NCI-H1694 (cell line): ENCODE results near the gene RTN4.

Experiments
- DNase-seq: peaks from one replicate; lab custom pipeline; 2025; lab: John Stamatoyannopoulos, UW

RTN4 gene

DNA sequence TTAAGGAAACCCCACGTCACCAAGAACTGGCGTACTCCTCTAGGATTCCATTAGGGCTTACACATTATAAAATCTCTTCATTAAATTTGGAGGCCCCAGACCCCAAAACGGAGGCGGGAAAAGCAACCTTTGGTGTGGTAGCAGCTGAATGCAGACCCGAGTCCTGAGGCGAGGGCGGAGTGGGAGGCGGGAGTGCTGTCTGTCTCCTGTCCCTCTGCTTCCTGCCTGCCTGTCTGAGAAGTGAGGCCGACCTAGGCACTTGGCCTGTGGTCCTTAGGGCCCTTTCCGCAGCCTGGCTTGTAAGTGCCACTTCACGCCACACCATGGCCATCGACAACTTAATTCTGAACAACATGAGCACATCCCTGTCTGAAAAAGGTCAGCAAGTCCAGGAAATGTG is 102.1 kb downstream of the RTN4 start:
- DNase-seq: no peak

DNA sequence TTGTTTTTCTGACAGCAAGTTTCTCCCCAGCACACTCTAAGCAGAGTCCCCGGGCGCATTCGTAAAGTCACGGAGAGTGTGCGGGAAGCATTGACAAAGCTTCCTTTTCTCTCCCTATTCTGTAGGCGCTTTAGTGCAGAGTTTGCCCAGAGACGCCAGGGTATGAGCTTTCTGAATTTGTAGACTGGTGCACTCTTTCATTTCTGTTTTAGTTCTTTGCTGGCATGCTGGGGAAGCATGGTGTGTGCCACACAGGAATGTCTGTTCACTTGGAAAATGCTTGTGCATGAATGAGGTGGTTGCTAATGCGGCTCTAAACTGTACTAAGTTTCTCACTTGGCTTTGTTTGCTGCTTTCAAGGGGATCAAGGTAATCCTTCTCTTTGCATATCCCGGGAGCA is 102.6 kb downstream of the RTN4 start:
- no peak for DNase-seq

DNA sequence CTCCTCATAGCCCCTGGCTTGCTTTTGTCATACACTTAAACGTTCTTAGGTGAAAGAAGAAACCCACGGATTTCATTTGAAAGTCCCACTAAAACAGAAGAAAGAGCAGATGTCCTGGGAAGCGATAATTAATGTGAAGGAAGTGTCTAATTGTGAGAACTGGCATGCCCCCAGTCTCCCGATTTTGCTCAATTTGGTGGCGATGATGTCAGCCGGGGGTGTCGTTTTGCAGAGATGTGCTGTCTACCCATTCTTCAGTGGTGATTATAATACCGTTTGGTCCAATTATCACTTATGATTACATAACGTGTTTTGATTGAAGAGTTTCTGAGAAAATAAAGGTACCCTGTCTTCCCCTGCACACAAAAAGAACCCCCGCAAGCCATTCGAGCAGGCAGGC is 103.1 kb downstream of the RTN4 start:
- DNase-seq: no peak

DNA sequence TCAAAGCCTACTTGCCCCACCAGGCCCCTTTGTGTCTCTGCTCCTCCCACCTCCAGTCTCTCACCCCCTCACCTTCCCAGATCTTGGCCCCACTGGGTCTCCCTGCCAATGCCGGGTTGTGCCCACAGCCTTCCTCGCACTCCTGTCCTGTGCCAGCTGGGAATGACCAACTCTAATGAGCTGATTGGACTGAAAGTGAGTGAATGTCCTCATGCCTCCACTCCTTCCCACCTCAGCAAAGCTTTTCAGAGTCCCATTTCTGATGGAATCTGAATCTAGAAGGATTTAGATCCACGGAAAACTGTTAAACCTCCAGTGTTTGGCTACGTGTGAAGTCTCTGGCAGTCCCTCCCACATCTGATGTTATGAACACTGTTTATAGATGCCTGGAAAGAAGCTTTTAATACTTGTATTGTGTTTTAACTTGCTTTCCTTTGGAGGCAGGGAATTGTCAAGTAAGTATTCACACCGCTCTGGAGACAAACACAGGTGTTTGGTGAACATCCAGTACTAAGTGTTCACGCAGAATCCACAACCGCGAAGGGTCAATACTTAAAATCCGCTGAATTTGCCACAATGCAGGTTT is 103.9 kb downstream of the RTN4 start:
- DNase-seq: no peak

DNA sequence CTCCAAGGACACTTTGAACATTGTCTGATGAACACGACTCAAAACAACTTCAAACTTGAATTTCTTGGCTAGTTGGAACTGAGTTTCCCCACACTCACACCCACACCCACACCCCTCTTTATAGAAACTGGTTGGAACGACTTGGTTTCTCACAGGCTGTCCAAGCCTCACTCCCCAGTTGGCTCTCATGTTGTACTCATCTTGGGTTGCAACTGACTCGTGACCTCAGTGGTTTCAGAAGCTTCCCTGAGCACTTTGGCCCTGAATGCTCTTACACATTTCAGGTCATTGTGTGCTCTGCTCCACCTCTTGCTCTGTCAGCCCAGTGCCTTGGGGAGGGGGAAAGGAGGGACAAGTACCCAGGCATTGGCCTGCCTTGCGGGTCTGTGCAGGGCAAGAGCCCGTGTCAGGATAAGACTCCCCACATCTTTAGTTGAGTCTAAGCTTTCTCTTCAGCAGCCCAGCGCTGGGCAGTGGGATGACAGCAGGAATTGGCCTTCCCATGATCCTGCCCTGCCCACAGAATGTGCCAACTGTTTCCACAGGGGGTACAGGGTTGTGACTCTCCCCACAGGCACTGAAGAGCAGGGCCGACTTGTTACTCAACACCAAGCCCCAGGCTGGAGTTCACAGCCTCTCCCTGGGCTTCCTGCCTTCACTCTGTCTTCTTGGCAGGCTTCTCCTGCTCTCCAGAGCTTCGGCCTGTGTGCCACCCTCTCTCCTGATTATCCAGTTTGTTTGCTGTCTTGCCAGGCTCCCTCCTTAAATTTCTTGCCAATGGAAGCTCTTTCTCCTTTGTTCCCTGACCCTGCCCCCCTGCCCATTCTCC is 104.6 kb downstream of the RTN4 start:
- no peak for DNase-seq

GRCh38 chr2:54944724-54945326 is 105.4 kb downstream of the RTN4 start:
- no peak for DNase-seq

GRCh38 chr2:54942373-54942772 is 107.9 kb downstream of the RTN4 start:
- no peak for DNase-seq

- DNase-seq: no peak
These were observed 108.8 kb downstream of the RTN4 start for GRCh38 chr2:54941248-54941984.

DNA sequence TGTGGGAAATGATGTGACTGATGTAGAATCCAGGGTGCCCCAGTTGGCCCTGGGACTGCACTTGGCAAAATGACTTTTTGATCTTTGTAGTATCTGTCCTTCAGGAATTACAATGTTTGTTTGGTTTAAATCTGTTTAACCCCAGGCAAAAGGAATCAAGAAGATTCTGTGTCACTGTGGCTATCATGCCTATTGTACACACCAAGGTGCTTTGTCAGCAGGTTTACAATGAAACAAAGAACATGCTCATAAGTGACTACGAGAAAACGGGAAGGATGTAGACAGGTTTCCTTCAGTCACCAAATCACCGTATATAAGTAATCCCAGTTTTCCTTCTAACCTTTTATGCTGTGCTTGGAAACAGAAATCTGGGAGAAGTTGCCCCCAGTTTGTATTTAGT is 109.5 kb downstream of the RTN4 start:
- no peak for DNase-seq

- DNase-seq: no peak
These were observed 110.7 kb downstream of the RTN4 start for GRCh38 chr2:54939446-54940118.

- no peak for DNase-seq
These were observed 113.5 kb downstream of the RTN4 start for GRCh38 chr2:54936766-54937165.

GRCh38 chr2:54935389-54935788 is 114.9 kb downstream of the RTN4 start:
- no peak for DNase-seq

DNA sequence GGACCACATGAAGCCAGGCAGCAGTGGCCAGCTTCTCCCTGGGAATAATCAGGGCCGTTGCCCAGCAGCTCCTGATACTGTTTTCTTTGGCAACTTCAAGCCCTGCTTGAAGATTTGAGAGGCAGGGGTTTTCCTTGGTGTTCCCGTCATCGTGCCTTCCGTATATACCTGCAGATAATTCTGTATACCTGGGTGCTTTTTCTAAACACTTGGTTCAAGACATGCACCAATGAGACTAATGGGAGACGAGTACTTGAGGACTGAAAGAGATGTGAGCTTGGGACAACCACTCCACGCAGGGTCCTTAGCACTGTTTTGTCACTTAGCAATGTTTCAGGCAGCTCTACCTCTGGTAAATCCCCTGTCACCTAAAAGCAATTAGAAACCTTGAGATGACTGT is 118.8 kb downstream of the RTN4 start:
- DNase-seq: no peak

DNA sequence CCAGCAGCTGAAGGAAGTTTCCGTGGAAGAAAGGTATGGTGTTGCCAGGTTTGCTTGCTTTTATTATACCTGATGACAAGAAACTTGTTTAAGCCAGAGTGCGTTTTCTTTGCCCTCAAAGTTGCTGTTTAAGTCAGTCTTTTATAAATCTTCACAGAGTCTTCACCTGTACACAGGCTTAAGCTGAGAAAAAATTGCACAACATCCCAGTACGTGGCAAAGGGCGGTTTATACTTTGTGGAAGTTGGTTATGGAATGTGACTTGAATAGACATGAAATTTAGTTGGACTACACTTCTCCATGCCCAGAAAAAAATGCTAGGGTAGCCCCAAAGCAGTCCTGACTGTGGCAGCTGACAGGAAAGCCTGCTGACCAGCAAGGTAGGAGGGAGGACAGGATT is 121.5 kb downstream of the RTN4 start:
- DNase-seq: no peak

DNA sequence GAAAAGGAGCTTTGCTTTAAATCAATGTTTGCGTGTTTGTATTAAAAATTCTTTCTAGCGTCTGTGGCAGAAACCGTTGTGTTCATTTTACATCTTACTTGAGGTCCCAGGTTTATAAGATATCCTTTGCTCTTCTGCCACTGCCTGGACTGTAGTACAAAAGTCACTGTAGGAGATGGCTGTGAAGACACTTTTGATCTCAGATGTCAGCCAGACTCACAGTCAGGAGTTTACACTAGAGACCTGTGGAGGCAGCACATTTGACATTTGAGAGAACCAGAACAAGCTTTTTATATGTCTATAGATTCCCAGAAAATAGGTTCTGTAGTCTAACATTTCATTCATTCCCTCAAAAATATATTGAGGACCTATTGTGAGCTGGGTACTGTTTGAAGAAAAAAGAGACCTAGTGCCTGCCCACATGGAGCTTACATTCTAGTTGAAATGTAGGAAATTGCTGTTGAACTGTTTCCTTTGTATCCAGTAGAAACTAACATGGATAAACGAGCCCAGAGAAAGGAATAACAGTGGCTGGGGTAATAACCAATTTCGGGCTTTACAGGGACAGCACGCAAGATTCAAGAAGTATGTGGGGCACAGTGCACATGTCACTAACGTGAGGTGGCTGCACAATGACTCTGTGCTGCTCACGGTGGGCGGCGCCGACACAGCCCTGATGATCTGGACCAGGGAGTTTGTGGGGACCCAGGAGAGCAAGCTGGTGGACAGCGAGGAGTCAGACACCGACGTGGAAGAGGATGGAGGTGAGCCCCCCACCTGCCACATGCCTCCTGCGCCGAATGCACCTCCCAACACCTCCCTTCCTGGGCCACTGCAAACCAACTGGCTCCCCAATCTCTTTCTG is 122.3 kb downstream of the RTN4 start:
- DNase-seq: no peak

GRCh38 chr2:54927085-54927750 is 123.0 kb downstream of the RTN4 start:
- DNase-seq: no peak

DNA sequence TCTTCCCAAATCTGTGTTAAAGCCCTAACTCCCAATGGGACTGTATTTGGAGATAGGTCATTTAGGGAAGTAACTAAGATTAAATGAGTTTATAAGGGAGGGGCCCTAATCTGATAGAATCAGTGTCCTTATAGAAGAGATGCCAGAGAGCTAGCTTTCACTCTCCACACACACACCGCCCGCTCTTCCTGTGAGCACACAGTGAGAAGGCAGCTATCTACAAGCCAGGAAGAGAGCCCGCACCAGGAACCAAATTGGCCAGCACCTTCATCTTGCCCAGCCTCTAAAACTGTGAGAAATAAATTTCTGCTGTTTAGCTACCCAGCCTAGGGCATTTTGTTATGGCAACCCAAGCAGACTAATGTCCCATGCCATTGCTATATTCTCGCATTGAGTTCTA is 125.2 kb downstream of the RTN4 start:
- DNase-seq: no peak

- DNase-seq: no peak
These were observed 126.1 kb downstream of the RTN4 start for GRCh38 chr2:54924121-54924520.
